K562 (cell line): ENCODE results near the gene HTT-AS. TPM values are rescaled to one million over a fixed set of nuclear protein-coding genes. Genes with fewer than 3 reads are reported as not detected.
A peak's percentile ranks its signal among the peaks of the same experiment; 100 is the strongest.

ENCODE experiments used
- ATAC-seq: fragments of 200-7000 bp; cut with Tn5 transposase; 3 replicates; pipeline ENCODE4 v1.9.1; 2020; ENCODE audit warnings: moderate library complexity
- BruUV-seq: library from RNA; stranded (reverse); fragments of 400-500 nt; replicated peaks from 2 replicates; lab custom pipeline; 2021; lab: Mats Ljungman, UMichigan
- CTCF ChIA-PET: fragments of 300-600 bp; formaldehyde crosslinking; extraction: SDS; loops from one replicate; lab custom pipeline; 2021; ENCODE audit warnings: low intra/inter-chr PET ratio; lab: Yijun Ruan, JAX
- POLR2A ChIA-PET: fragments of 300-600, 350-650 bp; sonication (Branson Sonifier 250); formaldehyde crosslinking; extraction: SDS; loops from one replicate; lab custom pipeline; 2021; ENCODE audit warnings: antibody characterized with exemption, inconsistent platforms; lab: Yijun Ruan, JAX
- DNase-seq, 4 experiments: peaks; one replicate each; pipeline versions ENCODE4 v3.0.0 to v3.0.0-alpha.2; 2011 to 2018; ENCODE audit warnings: low spot score in 3 of 4, mixed read lengths in 3 of 4; ENCODE audit errors: extremely low read depth in 1 of 4
- FAIRE-seq: peaks from 2 replicates; lab custom pipeline; 2011; peaks lifted over from hg19 to GRCh38; lab: Jason Lieb, UNC
- H2AFZ ChIP-seq: 2 replicates; pipeline ENCODE4 v1.6.0; 2011; ENCODE audit warnings: low read depth, low read length, control low read depth, inconsistent platforms
- H3K27ac ChIP-seq: fragments of 200-600 bp; 3 replicates; pipeline ENCODE4 v1.8.0; 2011; ENCODE audit warnings: low read depth, mild to moderate bottlenecking, control low read depth, inconsistent platforms, low read length, moderate library complexity, mixed read lengths; ENCODE audit errors: extremely low read depth
- H3K27me3 ChIP-seq, 2 experiments: fragments of 300-600 bp in 1 of 2; 2 replicates in 1 of 2; 3 replicates in 1 of 2; pipeline versions ENCODE4 v1.6.0 to v1.8.0; 2011; ENCODE audit warnings: inconsistent platforms in 2 of 2, low read length in 2 of 2, mild to moderate bottlenecking in 1 of 2, mixed read lengths in 1 of 2, moderate library complexity in 1 of 2; ENCODE audit not compliant: control insufficient read depth in 2 of 2, insufficient read depth in 2 of 2
- H3K36me3 ChIP-seq: fragments of 300-600 bp; 3 replicates; pipeline ENCODE4 v1.8.0; 2011; ENCODE audit warnings: mild to moderate bottlenecking, low read length, inconsistent platforms; ENCODE audit not compliant: control insufficient read depth, insufficient read depth
- H3K4me1 ChIP-seq, 2 experiments: fragments of 200-600 bp in 1 of 2; replicated peaks in 1 of 2; 2 replicates in 1 of 2; 3 replicates in 1 of 2; pipeline versions ENCODE4 v1.5.1 to v1.8.0; 2011; ENCODE audit warnings: inconsistent platforms in 2 of 2, low read length in 2 of 2, mild to moderate bottlenecking in 1 of 2, mixed read lengths in 1 of 2, moderate library complexity in 1 of 2; ENCODE audit not compliant: control insufficient read depth in 2 of 2, insufficient read depth in 2 of 2
- H3K4me2 ChIP-seq: 2 replicates; pipeline ENCODE4 v1.6.1; 2011; ENCODE audit warnings: low read length, control low read depth, inconsistent platforms, mixed read lengths; ENCODE audit not compliant: insufficient read depth
- H3K4me3 ChIP-seq: fragments of 200-600 bp; sonication (generic), shearing (Covaris generic); 2 replicates; pipeline ENCODE4 v1.5.1; 2016; ENCODE audit warnings: control low read depth, inconsistent platforms
- H3K79me2 ChIP-seq: fragments of 200-600 bp; 3 replicates; pipeline ENCODE4 v1.8.0; 2011; ENCODE audit warnings: low read length, inconsistent platforms; ENCODE audit not compliant: control insufficient read depth, insufficient read depth
- H3K9ac ChIP-seq, 2 experiments: 2 replicates each; pipeline versions ENCODE4 v1.6.0 to v1.6.1; 2011; ENCODE audit warnings: low read depth in 2 of 2, low read length in 2 of 2, control low read depth in 1 of 2, inconsistent platforms in 1 of 2, mild to moderate bottlenecking in 1 of 2, mixed read lengths in 1 of 2; ENCODE audit not compliant: insufficient read depth in 1 of 2
- H3K9me1 ChIP-seq: one replicate; pipeline ENCODE4 v1.6.0; 2011; ENCODE audit warnings: inconsistent platforms, mild to moderate bottlenecking, low read length, moderate library complexity; ENCODE audit not compliant: control insufficient read depth, insufficient read depth
- H3K9me3 ChIP-seq: replicated peaks from 2 replicates; pipeline ENCODE4 v1.5.1; 2011; ENCODE audit warnings: low read depth, low read length, inconsistent platforms; ENCODE audit not compliant: control insufficient read depth, insufficient read depth
- H4K20me1 ChIP-seq: replicated peaks from 2 replicates; pipeline ENCODE4 v1.6.1; 2011; ENCODE audit warnings: low read length, inconsistent platforms, mixed read lengths; ENCODE audit not compliant: control insufficient read depth, insufficient read depth
- DNMT1 ChIP-seq: fragments of 450-650 bp; IDR thresholded peaks from 2 replicates; pipeline ENCODE4 v1.6.1; 2016; ENCODE audit warnings: antibody characterized with exemption, mild to moderate bottlenecking
- MCM2 ChIP-seq: fragments of 450-650 bp; IDR thresholded peaks from 2 replicates; pipeline ENCODE4 v1.6.1; 2017; ENCODE audit warnings: low read depth, mild to moderate bottlenecking
- PTTG1 ChIP-seq: fragments of 450-650 bp; IDR thresholded peaks from 2 replicates; pipeline ENCODE4 v1.6.1; 2016; ENCODE audit warnings: low read depth, mild to moderate bottlenecking, missing genetic modification characterization, missing compliant biosample characterization
- RAD21 ChIP-seq, 2 experiments: fragments of 250-450 bp in 1 of 2; fragments of 450-650 bp in 1 of 2; sonication (Bioruptor Pico) in 1 of 2; formaldehyde crosslinking in 1 of 2; IDR thresholded peaks in 1 of 2; conservative IDR thresholded peaks in 1 of 2; 2 replicates each; pipeline versions ENCODE4 v1.4.0 to v1.8.0; 2020 to 2022; ENCODE audit warnings: mild to moderate bottlenecking in 2 of 2, moderate library complexity in 1 of 2
- RB1 ChIP-seq: fragments of 450-650 bp; IDR thresholded peaks from 2 replicates; pipeline ENCODE4 v1.6.1; 2017; ENCODE audit warnings: low read depth, mild to moderate bottlenecking
- RCOR1 ChIP-seq, 2 experiments: IDR thresholded peaks; 2 replicates each; pipeline ENCODE4 v1.6.1; 2012; ENCODE audit warnings: low read depth in 2 of 2, low read length in 2 of 2, borderline replicate concordance in 1 of 2, improper control_type of control experiment in 1 of 2
- RFX5 ChIP-seq: IDR thresholded peaks from 2 replicates; pipeline ENCODE4 v1.6.1; 2011; ENCODE audit warnings: low read depth, mild to moderate bottlenecking, improper control_type of control experiment, low read length
- ZNF232 ChIP-seq: sonication (generic); formaldehyde crosslinking; IDR thresholded peaks from 2 replicates; pipeline ENCODE4 v1.8.0; 2022; ENCODE audit warnings: mild to moderate bottlenecking, missing genetic modification reagents
- WGBS: fragments of 100-300 bp; shearing (Covaris generic); methylation state at CpG from one replicate; pipeline ENCODE4 v1.1.6; 2016; ENCODE audit warnings: low coverage, mixed read lengths; ENCODE audit not compliant: insufficient coverage; ENCODE audit errors: missing lambda C conversion rate; 5-methylcytosine and 5-hydroxymethylcytosine counted together
- in situ Hi-C: fragments of 300-500 bp; cut with MboI; formaldehyde crosslinking; loops from 4 replicates; pipeline ENCODE4 v1.15.0; 2018; ENCODE audit warnings: inconsistent platforms, mixed read lengths
- intact Hi-C: fragments of 100-400 bp; cut with micrococcal nuclease; formaldehyde crosslinking; loops from 2 replicates; pipeline ENCODE4 v1.14.2; 2022
- polyA plus RNA-seq, 8 experiments: library from polyadenylated mRNA; depleted of rRNA in 4 of 8; stranded (reverse) in 5 of 8; unstranded in 3 of 8; fragments of >200 nt; fragmentation: Nextera tagmentation in 2 of 8; fragmentation: Illumina TruSeq in 1 of 8; extraction: Ambion mirVana in 2 of 8; extraction: Trizol in 1 of 8; gene quantifications; 2 replicates each; pipeline versions ENCODE4 v1.2.1 to v1.2.3, GENCODE V29; 2011 to 2014; ENCODE audit warnings: inconsistent platforms in 1 of 8, missing spikeins in 1 of 8
- total RNA-seq, 7 experiments: library from RNA; depleted of rRNA in 6 of 7; stranded (reverse); fragments of >200 nt in 6 of 7; fragmentation: Illumina TruSeq in 2 of 7; extraction: Trizol in 2 of 7; gene quantifications; 2 replicates each; pipeline versions ENCODE4 v1.2.1 to v1.2.3, GENCODE V29; 2011 to 2021; ENCODE audit warnings: low replicate concordance in 1 of 7

Gene HTT-AS
- total and polyA plus RNA-seq, 9 of the 15 experiments (the other 6 are each of a cell fraction or from before 2014, with no cell fraction given), result not detected

DNA sequence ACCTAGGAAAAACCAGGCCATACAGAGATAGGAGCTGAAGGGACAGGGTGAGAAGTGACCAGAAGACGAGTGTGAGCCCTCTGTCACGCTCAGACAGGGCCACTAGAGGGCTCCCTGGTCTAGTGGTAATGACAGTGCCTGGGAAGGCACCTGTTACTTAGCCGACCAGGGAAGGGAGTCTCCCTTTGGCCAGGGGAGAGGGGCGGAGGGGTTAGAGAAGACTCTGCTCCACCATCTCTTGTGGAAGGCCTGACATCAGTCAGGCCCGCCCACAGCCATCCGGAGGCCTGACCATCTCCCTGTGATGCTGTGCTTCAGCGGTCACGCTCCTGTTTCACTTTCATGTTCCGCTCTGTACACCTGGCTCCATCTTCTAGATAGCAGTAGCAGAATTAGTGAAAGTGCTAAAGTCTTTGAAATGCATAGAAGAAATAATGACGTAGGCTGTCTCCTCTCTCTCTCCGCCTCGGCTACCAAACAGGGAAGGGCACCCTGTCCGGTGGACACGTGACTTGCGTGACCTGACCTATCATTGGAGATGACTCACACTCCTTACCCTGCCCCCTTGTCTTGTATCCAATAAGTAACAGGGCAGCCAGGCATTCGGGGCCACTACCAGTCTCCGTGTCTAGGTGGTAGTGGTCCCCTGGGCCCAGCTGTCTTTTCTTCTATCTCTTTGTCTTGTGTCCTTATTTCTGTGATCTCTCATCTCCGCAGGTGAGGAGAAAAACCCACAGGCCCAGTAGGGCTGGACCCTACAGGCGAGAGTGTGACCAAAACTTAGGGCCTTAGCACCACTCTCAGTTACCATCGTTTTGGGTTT, 26.7 kb downstream of the HTT-AS start (continued):
- peak; percentile 64 to 87 for TF ChIP-seq RAD21 (CRISPR knock-in tag; conservative IDR thresholded peaks at IDR 0.05 in 1 of 2, IDR thresholded peaks at IDR 0.05 in 1 of 2)
- peak; percentile 22; the same call in 1 of the 2 replicates for TF ChIP-seq RB1
- no peak for TF ChIP-seq MCM2
- TF ChIP-seq DNMT1, result no peak
- TF ChIP-seq RFX5, result no peak

DNA sequence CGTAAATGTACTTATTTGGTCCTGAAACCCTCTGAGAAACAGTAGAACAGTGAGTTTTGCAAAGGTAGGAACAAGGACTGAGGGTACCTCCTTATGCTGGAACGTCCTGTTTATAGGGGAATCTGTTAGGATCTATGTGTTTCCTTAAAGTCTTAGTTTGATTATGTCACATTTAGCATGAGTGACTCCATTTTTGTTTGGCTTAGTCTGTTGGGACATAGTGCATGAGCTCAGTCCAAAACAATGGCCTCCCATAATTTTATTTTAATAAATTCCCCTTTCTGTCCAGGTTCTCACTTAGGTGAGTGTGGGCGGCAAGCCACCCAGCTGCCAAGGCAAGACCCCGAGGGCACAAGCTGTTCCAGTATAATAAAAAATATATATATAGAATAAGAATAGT, 27.7 kb downstream of the HTT-AS start:
- no peak overlapping the region for H3K4me3 ChIP-seq
- no peak overlapping the region for H3K4me2 ChIP-seq
- H3K79me2 ChIP-seq, result no peaks in the 10 kb centered on the region
- FAIRE-seq, result no peak
- H3K27ac ChIP-seq, result no peak overlapping the region
- in situ Hi-C loops, result no loop called here
- TF ChIP-seq ZNF232 (CRISPR knock-in tag), result no peak
- TF ChIP-seq RCOR1 (IDR thresholded peaks at IDR 0.05; ENCODE audit: borderline replicate concordance in 1 of 2, low read depth in 2 of 2, low read length in 2 of 2), result no peak
- peak; percentile 58; the same call in 1 of the 2 replicates for TF ChIP-seq PTTG1 (tag)
- TF ChIP-seq, all 486 proteins: peak for 1
- peaks cover 0 to 8% of the 10 kb centered on the region in 2 experiments for H3K4me1 ChIP-seq
- ATAC-seq (no peak), DNase-seq (no peak)
- H3K36me3 ChIP-seq, result no peaks in the 10 kb centered on the region
- intact Hi-C loops, result loop anchor here (1.0 to 10.0 kb wide), 3 partner anchors 60 to 396 kb away; partner anchors contain the start of gene HGFAC
- H2AFZ ChIP-seq, result no peak overlapping the region
- no TSS peak for BruUV-seq
- H3K9ac ChIP-seq, result no peak overlapping the region
- POLR2A ChIA-PET, result interaction anchor here (0.6 kb wide), 2 partner anchors 337 to 1002 kb away, joined by 3 to 5 read pairs; no protein-coding TSS in a partner anchor
- 40% methylated on average over 4 of the region's 4 CpGs for WGBS
- CTCF ChIA-PET, result interaction anchor here (0.7 kb wide), 1 partner anchor 90 kb away, joined by 4 read pairs; no protein-coding TSS in a partner anchor
- no peaks in the 10 kb centered on the region for H3K9me1 ChIP-seq
- peaks cover 15 to 18% of the 10 kb centered on the region in 2 experiments for H3K27me3 ChIP-seq
- H4K20me1 ChIP-seq, result no peaks in the 10 kb centered on the region
- H3K9me3 ChIP-seq, result peaks cover 2% of the 10 kb centered on the region; the same call in 1 of the 2 replicates
